Measurements from ENCODE around the gene ERC1.
"Not testable (repeated sequence)": the region's sequence is repeated elsewhere in the genome, so short reads cannot be mapped to it uniquely, and the experiment has no call there.

DNA sequence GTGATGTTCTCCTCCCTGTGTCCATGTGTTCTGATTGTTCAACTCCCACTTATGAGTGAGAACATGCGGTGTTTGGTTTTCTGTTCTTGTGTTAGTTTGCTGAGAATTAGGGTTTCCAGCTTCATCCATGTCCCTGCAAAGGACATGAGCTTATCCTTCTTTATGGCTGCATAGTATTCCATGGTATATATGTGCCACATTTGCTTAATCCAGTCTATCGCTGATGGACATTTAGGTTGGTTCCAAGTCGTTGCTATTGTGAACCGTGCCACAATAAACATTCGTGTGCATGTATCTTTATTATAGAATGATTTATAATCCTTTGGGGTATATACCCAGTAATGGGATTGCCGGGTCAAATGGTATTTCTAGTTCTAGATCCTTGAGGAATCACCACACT is 264.1 kb downstream of the ERC1 start:
- TF ChIP-seq, protein P1, sequence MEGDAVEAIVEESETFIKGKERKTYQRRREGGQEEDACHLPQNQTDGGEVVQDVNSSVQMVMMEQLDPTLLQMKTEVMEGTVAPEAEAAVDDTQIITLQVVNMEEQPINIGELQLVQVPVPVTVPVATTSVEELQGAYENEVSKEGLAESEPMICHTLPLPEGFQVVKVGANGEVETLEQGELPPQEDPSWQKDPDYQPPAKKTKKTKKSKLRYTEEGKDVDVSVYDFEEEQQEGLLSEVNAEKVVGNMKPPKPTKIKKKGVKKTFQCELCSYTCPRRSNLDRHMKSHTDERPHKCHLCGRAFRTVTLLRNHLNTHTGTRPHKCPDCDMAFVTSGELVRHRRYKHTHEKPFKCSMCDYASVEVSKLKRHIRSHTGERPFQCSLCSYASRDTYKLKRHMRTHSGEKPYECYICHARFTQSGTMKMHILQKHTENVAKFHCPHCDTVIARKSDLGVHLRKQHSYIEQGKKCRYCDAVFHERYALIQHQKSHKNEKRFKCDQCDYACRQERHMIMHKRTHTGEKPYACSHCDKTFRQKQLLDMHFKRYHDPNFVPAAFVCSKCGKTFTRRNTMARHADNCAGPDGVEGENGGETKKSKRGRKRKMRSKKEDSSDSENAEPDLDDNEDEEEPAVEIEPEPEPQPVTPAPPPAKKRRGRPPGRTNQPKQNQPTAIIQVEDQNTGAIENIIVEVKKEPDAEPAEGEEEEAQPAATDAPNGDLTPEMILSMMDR (IDR thresholded peaks at IDR 0.05; ENCODE audit: low read depth, low read length, poor library complexity, severe bottlenecking): not testable (repeated sequence)
- not testable (repeated sequence) for TF ChIP-seq EZH2phosphoT487 (IDR thresholded peaks at IDR 0.05; ENCODE audit: borderline replicate concordance, low read length)

Measured in DOHH2 (cell line).